Prostate gland (tissue), 2 donors: ENCODE measurements around the gene HACD2. TPM values are rescaled to one million over a fixed set of nuclear protein-coding genes. Genes with fewer than 3 reads are reported as not detected.

ENCODE experiments used
- DNase-seq: peaks from one replicate; pipeline ENCODE4 v3.0.0-alpha.2; 2019; ENCODE audit warnings: low spot score
- H3K27ac ChIP-seq, 2 donors: fragments of 200-600 bp; sonication (generic); 2 replicates each; pipeline ENCODE4 v1.5.1; 2017 to 2019
- H3K27me3 ChIP-seq: fragments of 200-600 bp; sonication (generic); replicated peaks from 2 replicates; pipeline ENCODE4 v1.5.1; 2019; ENCODE audit not compliant: insufficient read depth
- H3K36me3 ChIP-seq, 2 donors: fragments of 200-600 bp; sonication (generic); 1 replicate in 1 of 2; 2 replicates in 1 of 2; pipeline versions ENCODE4 v1.5.1 to v1.8.1; 2017 to 2019
- H3K4me1 ChIP-seq: fragments of 200-600 bp; sonication (generic); replicated peaks from 2 replicates; pipeline ENCODE4 v1.5.1; 2019
- H3K4me3 ChIP-seq, 2 donors: fragments of 200-600 bp; sonication (generic); 2 replicates each; pipeline ENCODE4 v1.5.1; 2017 to 2019
- H3K9me3 ChIP-seq: fragments of 200-600 bp; sonication (generic); 2 replicates; pipeline ENCODE4 v1.5.1; 2017
- POLR2A ChIP-seq: fragments of 450-650 bp; IDR thresholded peaks from one replicate; pipeline ENCODE4 v1.6.1; 2016; ENCODE audit warnings: antibody characterized with exemption, mild to moderate bottlenecking
- POLR2AphosphoS5 ChIP-seq: sonication (generic); formaldehyde crosslinking; IDR thresholded peaks from one replicate; pipeline ENCODE4 v1.6.1; 2017; ENCODE audit warnings: antibody characterized with exemption
- WGBS: methylation state at CpG from one replicate; pipeline ENCODE4 v1.1.5; 2018; 5-methylcytosine and 5-hydroxymethylcytosine counted together
- intact Hi-C: fragments of 100-400 bp; cut with DNase I; formaldehyde crosslinking; loops from one replicate; pipeline ENCODE4 v1.14.2; 2022
- total RNA-seq, 2 donors: library from RNA; depleted of rRNA; stranded (reverse); fragments of >200 nt; gene quantifications; one replicate each; pipeline ENCODE4 v1.1.0, GENCODE V29; 2016
- TF ChIP-seq, protein P1 (sequence below), 4 experiments: fragments of 200-600 bp in 2 of 4; fragments of 450-650 bp in 2 of 4; sonication (generic) in 2 of 4; IDR thresholded peaks; 1 replicate in 3 of 4; 2 replicates in 1 of 4; pipeline ENCODE4 v1.5.1; 2016 to 2019; ENCODE audit warnings: antibody characterized with exemption in 4 of 4, mild to moderate bottlenecking in 2 of 4, moderate library complexity in 2 of 4

Gene HACD2
- total RNA-seq, 2 donors from 2014 or later = 36.5 to 65.6 TPM

- Histone ChIP-seq H3K4me3 (no peak overlapping the region), H3K9me3 (no peaks in the 10 kb centered on the region), H3K36me3 (no peaks in the 10 kb centered on the region), H3K27me3 (no peaks in the 10 kb centered on the region), H3K4me1 (no peaks in the 10 kb centered on the region), H3K27ac (no peak overlapping the region)
- no peak for DNase-seq
- intact Hi-C loops = no loop called here
- no peak for TF ChIP-seq POLR2A
- TF ChIP-seq, protein P1, sequence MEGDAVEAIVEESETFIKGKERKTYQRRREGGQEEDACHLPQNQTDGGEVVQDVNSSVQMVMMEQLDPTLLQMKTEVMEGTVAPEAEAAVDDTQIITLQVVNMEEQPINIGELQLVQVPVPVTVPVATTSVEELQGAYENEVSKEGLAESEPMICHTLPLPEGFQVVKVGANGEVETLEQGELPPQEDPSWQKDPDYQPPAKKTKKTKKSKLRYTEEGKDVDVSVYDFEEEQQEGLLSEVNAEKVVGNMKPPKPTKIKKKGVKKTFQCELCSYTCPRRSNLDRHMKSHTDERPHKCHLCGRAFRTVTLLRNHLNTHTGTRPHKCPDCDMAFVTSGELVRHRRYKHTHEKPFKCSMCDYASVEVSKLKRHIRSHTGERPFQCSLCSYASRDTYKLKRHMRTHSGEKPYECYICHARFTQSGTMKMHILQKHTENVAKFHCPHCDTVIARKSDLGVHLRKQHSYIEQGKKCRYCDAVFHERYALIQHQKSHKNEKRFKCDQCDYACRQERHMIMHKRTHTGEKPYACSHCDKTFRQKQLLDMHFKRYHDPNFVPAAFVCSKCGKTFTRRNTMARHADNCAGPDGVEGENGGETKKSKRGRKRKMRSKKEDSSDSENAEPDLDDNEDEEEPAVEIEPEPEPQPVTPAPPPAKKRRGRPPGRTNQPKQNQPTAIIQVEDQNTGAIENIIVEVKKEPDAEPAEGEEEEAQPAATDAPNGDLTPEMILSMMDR (IDR thresholded peaks at IDR 0.05) = no peak
- TF ChIP-seq POLR2AphosphoS5 = no peak
- 86% methylated on average over 4 of the region's 4 CpGs for WGBS
These were observed 65.9 kb downstream of the HACD2 start for GRCh38 chr3:123518892-123519485.

DNA sequence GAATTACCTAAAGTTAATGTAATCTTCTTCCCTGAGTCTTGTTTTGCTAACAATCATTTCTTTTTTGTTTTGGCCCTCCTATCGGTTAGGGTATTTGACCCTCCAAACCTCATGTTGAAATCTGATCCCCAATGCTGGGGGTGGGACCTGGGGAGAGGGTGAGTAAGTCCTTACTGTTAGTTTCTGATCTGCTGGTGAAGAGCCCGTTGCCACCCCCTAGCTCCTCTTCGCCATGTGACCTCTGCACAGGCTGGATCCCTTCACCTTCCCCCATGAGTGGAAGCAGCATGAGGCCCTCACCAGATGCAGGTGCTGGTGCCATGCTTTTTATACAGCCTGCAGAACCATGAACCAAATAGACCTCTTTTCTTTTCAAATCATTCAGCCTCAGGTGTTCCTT lies 73.1 kb downstream of the HACD2 start:
- intact Hi-C loops = no loop called here

DNA sequence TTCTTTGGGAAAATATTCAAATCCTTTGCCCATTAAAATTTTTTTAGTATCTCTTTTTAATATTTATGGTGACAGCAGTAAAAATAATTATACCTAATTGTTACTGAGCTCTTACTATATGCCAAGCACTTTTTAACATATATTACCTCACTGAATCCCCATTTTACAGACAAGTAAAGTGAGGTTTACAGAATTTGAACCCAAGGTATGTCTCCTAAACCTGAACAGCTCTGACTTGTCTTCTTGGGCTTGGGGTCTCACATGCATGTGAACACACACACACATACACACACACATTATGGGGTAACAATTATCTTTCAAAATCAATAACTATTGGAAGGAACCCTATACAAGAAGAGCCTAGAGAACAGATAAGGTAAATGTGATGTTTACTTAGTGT lies 73.8 kb downstream of the HACD2 start:
- intact Hi-C loops = no loop called here
- H3K36me3 ChIP-seq = no peaks in the 10 kb centered on the region
- TF ChIP-seq POLR2A (no peak), POLR2AphosphoS5 (no peak)
- TF ChIP-seq, protein P1 (IDR thresholded peaks at IDR 0.05) = no peak
- no peaks in the 10 kb centered on the region for H3K9me3 ChIP-seq
- H3K27me3 ChIP-seq = no peaks in the 10 kb centered on the region
- H3K4me3 ChIP-seq = no peak overlapping the region
- DNase-seq = no peak
- H3K27ac ChIP-seq = no peak overlapping the region
- H3K4me1 ChIP-seq = no peaks in the 10 kb centered on the region

More for the DNA sequence above, 73.1 kb downstream of the HACD2 start:
- no peaks in the 10 kb centered on the region for H3K9me3 ChIP-seq
- no peaks in the 10 kb centered on the region for H3K36me3 ChIP-seq
- H3K27ac ChIP-seq = no peak overlapping the region
- H3K27me3 ChIP-seq = no peaks in the 10 kb centered on the region
- no peak for TF ChIP-seq POLR2AphosphoS5
- no peak for TF ChIP-seq POLR2A
- DNase-seq = no peak
- no peak overlapping the region for H3K4me3 ChIP-seq
- WGBS = 90% methylated on average over 3 of the region's 3 CpGs
- no peaks in the 10 kb centered on the region for H3K4me1 ChIP-seq

DNA sequence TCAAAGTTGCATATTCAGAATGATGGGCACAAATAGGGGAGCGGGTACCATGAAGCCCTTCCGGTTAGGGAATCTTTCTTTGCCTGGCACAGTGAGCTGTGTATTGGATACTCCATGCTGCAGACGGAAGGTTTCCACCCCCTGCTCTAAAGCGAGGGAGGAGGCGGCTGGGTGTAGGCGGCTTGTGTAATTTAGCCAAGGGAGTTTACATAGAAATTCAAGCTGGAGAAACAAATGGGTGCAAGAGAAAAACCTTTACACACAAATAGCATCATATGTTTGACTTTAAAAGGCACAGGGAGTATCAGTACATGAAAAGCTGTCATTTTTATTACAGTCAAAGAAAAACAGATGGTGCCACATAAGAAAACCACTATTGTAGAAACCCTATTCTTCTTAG lies 76.7 kb downstream of the HACD2 start:
- H3K27me3 ChIP-seq = no peaks in the 10 kb centered on the region
- TF ChIP-seq POLR2A (no peak), POLR2AphosphoS5 (no peak)
- TF ChIP-seq, protein P1 (IDR thresholded peaks at IDR 0.05) = no peak
- no peaks in the 10 kb centered on the region for H3K9me3 ChIP-seq
- no peak overlapping the region for H3K27ac ChIP-seq
- H3K4me1 ChIP-seq = no peaks in the 10 kb centered on the region
- 60% methylated on average over 6 of the region's 6 CpGs for WGBS
- DNase-seq = no peak
- H3K36me3 ChIP-seq = no peaks in the 10 kb centered on the region
- H3K4me3 ChIP-seq = no peak overlapping the region
- intact Hi-C loops = no loop called here

DNA sequence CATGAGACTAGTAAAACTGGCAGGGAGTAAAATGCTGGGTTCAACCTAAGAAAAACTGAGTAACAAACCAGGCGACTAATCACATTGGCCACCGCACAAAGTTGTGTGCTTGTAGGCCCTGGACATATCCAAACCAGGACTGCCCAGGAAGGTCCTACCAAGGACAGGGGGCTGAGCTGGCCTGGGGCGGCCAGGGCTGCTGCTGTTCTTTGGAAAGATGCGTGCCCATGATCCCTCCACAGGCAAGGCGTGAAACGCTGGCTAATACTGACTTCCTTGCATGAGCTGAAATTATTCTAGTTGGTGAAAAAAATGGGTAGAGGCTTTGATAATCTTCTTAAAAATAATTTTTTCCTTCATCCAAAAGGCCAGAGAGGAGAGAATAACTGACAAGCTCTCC lies 79.0 kb downstream of the HACD2 start:
- H3K27ac ChIP-seq = no peak overlapping the region
- TF ChIP-seq POLR2A = no peak
- no peak for TF ChIP-seq POLR2AphosphoS5
- H3K27me3 ChIP-seq = no peaks in the 10 kb centered on the region
- over 99% methylated on average over 6 of the region's 6 CpGs for WGBS
- no peaks in the 10 kb centered on the region for H3K9me3 ChIP-seq
- intact Hi-C loops = no loop called here
- no peak overlapping the region for H3K4me3 ChIP-seq
- no peaks in the 10 kb centered on the region for H3K4me1 ChIP-seq
- DNase-seq = no peak
- H3K36me3 ChIP-seq = no peaks in the 10 kb centered on the region

- intact Hi-C loops = no loop called here
- 80% methylated on average over 3 of the region's 3 CpGs for WGBS
- no peaks in the 10 kb centered on the region for H3K36me3 ChIP-seq
- no peak overlapping the region for H3K4me3 ChIP-seq
- H3K27me3 ChIP-seq = no peaks in the 10 kb centered on the region
- H3K27ac ChIP-seq = peak overlapping the region in 1 of 2 donors; percentile 38
- no peaks in the 10 kb centered on the region for H3K4me1 ChIP-seq
- H3K9me3 ChIP-seq = no peaks in the 10 kb centered on the region
- no peak for DNase-seq
- TF ChIP-seq POLR2AphosphoS5 (no peak), POLR2A (no peak)
- TF ChIP-seq, protein P1 (IDR thresholded peaks at IDR 0.05) = no peak
These were observed 81.7 kb downstream of the HACD2 start for GRCh38 chr3:123503203-123503602.
